NB4 (cell line): Measurements from ENCODE around the gene C4BPB.

Experiments used
- CTCF ChIP-seq: IDR thresholded peaks from one replicate; pipeline ENCODE4 v1.5.1; 2012; ENCODE audit warnings: low read depth, low read length
- POLR2A ChIP-seq: IDR thresholded peaks from 2 replicates; pipeline ENCODE4 v1.6.1; 2011; ENCODE audit warnings: mild to moderate bottlenecking; ENCODE audit not compliant: insufficient read length; ENCODE audit errors: extremely low read depth

- TF ChIP-seq CTCF (no peak), POLR2A (no peak)
These were observed 35.5 kb upstream of the C4BPB start, which contains the start of gene PFKFB2 for GRCh38 chr1:207052911-207053769.
